ENCODE data around the gene KRTAP5-2. TPM values are rescaled to one million over a fixed set of nuclear protein-coding genes. Genes with fewer than 3 reads are reported as not detected.

KRTAP5-2 gene
- total RNA-seq, 1 experiment from 2014 or later = not detected

GRCh38 chr11:1556278-1556902, 41.7 kb downstream of the KRTAP5-2 start:
- CTCF ChIA-PET = no interaction called here
- Mint-ChIP-seq H3K27ac (ENCODE audit: unreplicated experiment) (no peak overlapping the region), H3K36me3 (ENCODE audit: insufficient read depth, unreplicated experiment) (peaks cover 35% of the 10 kb centered on the region), H3K27me3 (ENCODE audit: unreplicated experiment) (peaks cover 9% of the 10 kb centered on the region), H3K4me3 (ENCODE audit: low read depth, unreplicated experiment) (no peak overlapping the region), H3K4me1 (ENCODE audit: low read depth, unreplicated experiment) (peaks cover 32% of the 10 kb centered on the region), H3K9me3 (ENCODE audit: low read depth, unreplicated experiment) (no peaks in the 10 kb centered on the region)
- no peak for TF ChIP-seq CTCF (IDR thresholded peaks at IDR 0.05; ENCODE audit: unreplicated experiment)
- intact Hi-C loops (cut with micrococcal nuclease; ENCODE audit: unreplicated experiment) = no loop called here
- DNase-seq = no peak
- no TSS peak for BruUV-seq (replicated peaks)

- Mint-ChIP-seq H3K27me3 (ENCODE audit: unreplicated experiment) (peaks cover 12% of the 10 kb centered on the region), H3K36me3 (ENCODE audit: insufficient read depth, unreplicated experiment) (peaks cover 32% of the 10 kb centered on the region), H3K4me3 (ENCODE audit: low read depth, unreplicated experiment) (no peak overlapping the region), H3K9me3 (ENCODE audit: low read depth, unreplicated experiment) (no peaks in the 10 kb centered on the region), H3K4me1 (ENCODE audit: low read depth, unreplicated experiment) (peaks cover 32% of the 10 kb centered on the region), H3K27ac (ENCODE audit: unreplicated experiment) (no peak overlapping the region)
- no TSS peak for BruUV-seq (replicated peaks)
- CTCF ChIA-PET = no interaction called here
- DNase-seq = no peak
- no peak for TF ChIP-seq CTCF (IDR thresholded peaks at IDR 0.05; ENCODE audit: unreplicated experiment)
- intact Hi-C loops (cut with micrococcal nuclease; ENCODE audit: unreplicated experiment) = loop anchor here (2.0 kb wide), 1 partner anchor 19 kb away; no protein-coding TSS in a partner anchor
These were observed 42.4 kb downstream of the KRTAP5-2 start for GRCh38 chr11:1555713-1556153.

GRCh38 chr11:1554981-1555712, 42.9 kb downstream of the KRTAP5-2 start:
- Mint-ChIP-seq H3K27me3 (ENCODE audit: unreplicated experiment) (peaks cover 18% of the 10 kb centered on the region), H3K27ac (ENCODE audit: unreplicated experiment) (no peak overlapping the region), H3K4me1 (ENCODE audit: low read depth, unreplicated experiment) (peaks cover 32% of the 10 kb centered on the region), H3K9me3 (ENCODE audit: low read depth, unreplicated experiment) (no peaks in the 10 kb centered on the region), H3K36me3 (ENCODE audit: insufficient read depth, unreplicated experiment) (peaks cover 32% of the 10 kb centered on the region), H3K4me3 (ENCODE audit: low read depth, unreplicated experiment) (peak overlapping the region; percentile 42)
- CTCF ChIA-PET = interaction anchor here (3.5 kb wide), 1 partner anchor 19 kb away, joined by 39 read pairs; no protein-coding TSS in a partner anchor
- TF ChIP-seq CTCF (IDR thresholded peaks at IDR 0.05; ENCODE audit: unreplicated experiment) = no peak
- intact Hi-C loops (cut with micrococcal nuclease; ENCODE audit: unreplicated experiment) = loop anchor here (2.0 kb wide), 1 partner anchor 20 kb away; no protein-coding TSS in a partner anchor
- no peak for DNase-seq
- no TSS peak for BruUV-seq (replicated peaks)

GRCh38 chr11:1553808-1554594, 44.1 kb downstream of the KRTAP5-2 start:
- peak; percentile 83 for DNase-seq
- TF ChIP-seq CTCF (IDR thresholded peaks at IDR 0.05; ENCODE audit: unreplicated experiment) = peak; percentile 57
- H3K27me3 Mint-ChIP-seq (ENCODE audit: unreplicated experiment) = peaks cover 26% of the 10 kb centered on the region
- peak overlapping the region; percentile 42 for H3K4me3 Mint-ChIP-seq (ENCODE audit: low read depth, unreplicated experiment)
- H3K9me3 Mint-ChIP-seq (ENCODE audit: low read depth, unreplicated experiment) = no peaks in the 10 kb centered on the region
- CTCF ChIA-PET = interaction anchor here (0.7 to 3.5 kb wide), 3 partner anchors 12 to 713 kb away, joined by 3 to 39 read pairs (median 6); no protein-coding TSS in a partner anchor
- peak overlapping the region; percentile 20 for H3K27ac Mint-ChIP-seq (ENCODE audit: unreplicated experiment)
- no TSS peak for BruUV-seq (replicated peaks)
- peaks cover 24% of the 10 kb centered on the region for H3K36me3 Mint-ChIP-seq (ENCODE audit: insufficient read depth, unreplicated experiment)
- peaks cover 22% of the 10 kb centered on the region for H3K4me1 Mint-ChIP-seq (ENCODE audit: low read depth, unreplicated experiment)
- intact Hi-C loops (cut with micrococcal nuclease; ENCODE audit: unreplicated experiment) = loop anchor here (2.0 kb wide), 1 partner anchor 21 kb away; no protein-coding TSS in a partner anchor

All from Calu3 (cell line).